Breast epithelium (tissue), 3 donors: Measurements from ENCODE around the gene SORBS1.

Experiments used
- CTCF ChIP-seq, 3 donors: fragments of 450-650 bp; IDR thresholded peaks; one replicate each; pipeline ENCODE4 v1.5.1; 2016 to 2017; ENCODE audit warnings: antibody characterized with exemption in 3 of 3, mild to moderate bottlenecking in 3 of 3, moderate library complexity in 3 of 3
- POLR2A ChIP-seq: fragments of 450-650 bp; IDR thresholded peaks from one replicate; pipeline ENCODE4 v1.6.1; 2016; ENCODE audit warnings: antibody characterized with exemption, mild to moderate bottlenecking, moderate library complexity
- POLR2AphosphoS5 ChIP-seq, 3 donors: sonication (generic); formaldehyde crosslinking; IDR thresholded peaks; one replicate each; pipeline ENCODE4 v1.6.1; 2017; ENCODE audit warnings: antibody characterized with exemption in 3 of 3

DNA sequence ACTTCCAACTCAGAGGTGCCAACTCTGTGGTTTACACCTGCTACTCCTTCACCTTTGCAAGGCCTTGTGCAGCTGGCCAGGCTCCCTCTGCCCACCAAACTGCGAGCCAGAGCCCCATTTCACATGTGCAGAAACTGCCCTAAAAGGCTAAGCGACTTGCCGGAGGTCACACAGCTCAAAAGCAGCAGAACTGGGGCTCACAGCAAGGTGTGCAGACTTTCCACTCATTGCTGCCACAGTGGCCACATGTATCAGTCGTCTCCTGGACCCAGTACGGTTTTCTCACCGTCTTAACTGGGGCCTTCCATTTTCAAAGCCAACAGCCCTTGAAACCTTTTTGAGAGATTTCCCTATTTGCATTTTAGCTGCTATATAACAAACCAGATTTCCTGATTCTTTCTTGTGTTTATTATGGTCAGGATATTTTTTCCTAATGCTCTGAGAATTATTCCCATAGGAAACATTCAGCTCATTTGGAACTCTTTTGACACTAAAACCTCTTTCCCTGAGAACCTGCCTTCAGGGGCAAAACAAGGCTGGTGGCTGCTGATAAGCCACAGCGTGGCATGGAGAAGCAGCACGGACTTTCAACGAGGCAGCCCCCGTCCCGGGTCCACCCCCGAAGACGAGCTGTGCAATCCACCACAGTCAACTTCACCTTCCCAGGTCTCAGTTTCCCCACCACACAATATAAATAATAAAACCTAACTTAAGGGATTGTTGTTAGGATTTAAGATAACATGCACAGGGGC, 29.9 kb downstream of the SORBS1 start:
- TF ChIP-seq POLR2A (no peak), CTCF (IDR thresholded peaks at IDR 0.05) (no peak), POLR2AphosphoS5 (IDR thresholded peaks at IDR 0.05) (no peak)
